GM12874 (cell line): ENCODE data around the gene ASIP.

Source experiments
- CTCF ChIP-seq: IDR thresholded peaks from 2 replicates; pipeline ENCODE4 v1.5.1; 2011; ENCODE audit warnings: low read depth, mild to moderate bottlenecking, control low read depth, low read length, moderate library complexity; ENCODE audit not compliant: insufficient read depth

ASIP gene, protein sequence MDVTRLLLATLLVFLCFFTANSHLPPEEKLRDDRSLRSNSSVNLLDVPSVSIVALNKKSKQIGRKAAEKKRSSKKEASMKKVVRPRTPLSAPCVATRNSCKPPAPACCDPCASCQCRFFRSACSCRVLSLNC

GRCh38 chr20:34240693-34241615, at the start of gene ASIP:
Gene ASIP (plus strand): TSS chr20:34241423. CDS start chr20:34260375, 18,952 bp downstream.
- TF ChIP-seq CTCF, result no peak

- no peak for TF ChIP-seq CTCF
Observed at GRCh38 chr20:34193051-34193450, 48.2 kb upstream of the ASIP start.

DNA sequence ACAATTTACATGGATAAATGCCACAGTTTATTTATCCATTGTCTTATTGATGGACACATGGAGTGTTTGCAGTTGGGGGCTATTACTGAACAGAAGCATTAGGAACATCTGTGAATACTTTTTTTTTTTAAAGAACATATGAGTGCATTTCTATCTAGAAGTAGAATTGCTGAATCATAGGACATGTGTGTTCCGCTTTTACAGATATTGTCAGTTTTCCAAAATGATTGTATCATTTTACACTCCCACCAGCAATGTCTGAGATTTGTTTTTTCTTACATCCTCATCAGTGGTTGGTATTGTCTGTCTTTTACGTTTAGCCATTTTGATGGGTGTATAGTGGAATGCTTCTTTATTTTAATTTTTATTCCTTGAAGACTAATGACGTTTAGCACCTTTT, 42.0 kb upstream of the ASIP start:
- TF ChIP-seq CTCF, result no peak

DNA sequence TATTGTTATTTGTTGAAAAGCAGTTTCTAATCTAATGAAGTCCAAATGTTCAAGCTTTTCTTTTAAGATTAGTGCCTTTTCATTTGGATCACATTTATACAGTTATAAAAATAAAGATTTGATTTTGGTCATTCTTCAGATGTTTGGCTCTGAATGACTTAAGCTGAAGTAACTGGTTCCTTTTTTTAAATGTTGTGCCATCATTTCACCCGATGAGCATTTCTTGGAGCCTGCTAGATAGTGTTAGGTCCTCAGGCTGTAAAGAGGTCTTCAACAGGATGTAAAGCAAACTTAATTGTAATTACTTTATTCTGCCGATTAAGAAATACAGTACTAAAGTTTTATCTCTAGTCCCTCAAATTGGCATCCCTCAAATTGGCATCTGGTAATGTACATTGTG, 41.2 kb upstream of the ASIP start:
- TF ChIP-seq CTCF, result no peak

DNA sequence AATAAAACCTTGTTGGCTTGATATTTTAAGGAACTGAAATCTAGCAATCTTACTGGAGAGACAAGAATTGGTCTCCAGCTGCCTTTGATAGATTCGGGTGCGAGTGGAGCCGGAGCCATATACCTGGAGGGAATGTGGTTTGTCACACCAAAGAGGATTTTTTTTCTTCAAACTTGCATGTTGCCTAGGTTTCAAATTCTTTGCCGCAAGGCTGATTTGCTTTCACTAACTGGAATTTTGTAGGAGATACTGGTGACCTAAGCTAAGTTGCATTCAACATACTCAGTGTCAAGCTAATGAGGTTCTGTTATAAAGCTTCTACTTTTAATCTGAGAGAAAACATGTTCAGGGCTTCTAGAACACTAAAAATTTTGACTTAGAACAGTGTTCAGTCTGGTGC, 39.7 kb upstream of the ASIP start:
- TF ChIP-seq CTCF, result no peak

DNA sequence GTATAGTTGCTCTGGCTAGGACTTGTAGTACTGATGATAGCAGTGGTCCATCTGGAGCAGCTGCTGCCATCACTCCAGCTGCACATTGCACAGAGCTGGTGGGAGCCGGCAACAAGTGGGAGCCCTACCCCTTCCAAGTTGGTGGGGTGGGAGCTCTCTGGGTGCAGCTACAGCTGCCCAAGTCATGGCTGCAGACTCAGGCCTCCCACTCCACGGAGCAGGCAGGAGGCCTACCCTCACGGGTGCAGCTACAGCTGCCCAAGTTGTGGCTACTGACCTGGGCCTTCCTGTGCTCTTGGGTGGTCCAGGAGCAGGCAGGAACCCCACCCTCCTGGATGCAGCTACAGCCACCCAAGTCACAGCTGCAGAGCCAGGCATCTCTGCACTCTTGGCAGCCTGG, 32.1 kb upstream of the ASIP start:
- TF ChIP-seq CTCF, result no peak

DNA sequence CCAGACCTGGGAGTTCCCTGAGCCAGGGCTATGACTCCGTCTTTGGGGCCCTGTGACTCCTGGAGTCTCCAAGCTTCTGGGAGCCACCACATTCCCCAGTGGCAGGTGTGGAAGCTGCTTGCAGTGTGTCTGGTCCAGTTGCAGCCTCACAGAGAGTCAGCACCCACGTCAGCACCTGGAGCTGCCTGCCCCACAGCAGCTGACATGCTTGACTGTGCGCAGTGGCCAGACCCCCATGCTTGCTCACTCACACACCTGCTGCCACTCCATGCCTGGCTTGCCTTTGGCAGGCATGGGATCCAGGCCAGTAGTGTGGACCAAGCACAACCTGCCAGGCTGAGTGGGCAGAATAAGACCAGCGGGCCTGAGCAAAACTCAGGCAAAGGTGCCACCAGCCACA, 31.0 kb upstream of the ASIP start:
- no peak for TF ChIP-seq CTCF
